SK-N-SH (cell line): ENCODE measurements around the gene MST1. TPM values are rescaled to one million over a fixed set of nuclear protein-coding genes. Genes with fewer than 3 reads are reported as not detected.
A peak's percentile ranks its signal among the peaks of the same experiment; 100 is the strongest.

Source experiments
- CTCF ChIA-PET: fragments of 300-600, 350-600 bp; formaldehyde crosslinking; extraction: SDS; loops from one replicate; lab custom pipeline; 2021; lab: Yijun Ruan, JAX
- POLR2A ChIA-PET: fragments of 350-600 bp; sonication (Branson Sonifier 250); formaldehyde crosslinking; extraction: SDS; loops from one replicate; lab custom pipeline; 2020; ENCODE audit warnings: antibody characterized with exemption, inconsistent platforms; lab: Yijun Ruan, JAX
- DNase-seq: peaks from one replicate; pipeline ENCODE4 v3.0.0; 2012
- H2AFZ ChIP-seq: fragments of 200-600 bp; sonication (generic); 2 replicates; pipeline ENCODE4 v1.8.1; 2016; ENCODE audit warnings: antibody characterized with exemption, mild to moderate bottlenecking, low read depth
- H3F3A ChIP-seq: fragments of 200-600 bp; sonication (generic); replicated peaks from 2 replicates; pipeline ENCODE3; 2016; ENCODE audit warnings: antibody characterized with exemption, mild to moderate bottlenecking; ENCODE audit not compliant: insufficient read depth
- H3K27ac ChIP-seq, 2 experiments: fragments of 200-500 bp in 1 of 2; fragments of 200-600 bp in 1 of 2; sonication (Bioruptor generic) in 1 of 2; sonication (generic), shearing (Covaris generic) in 1 of 2; 2 replicates each; pipeline versions ENCODE4 v1.5.1 to v1.6.1; 2014 to 2016; ENCODE audit warnings: low read depth in 2 of 2, inconsistent platforms in 1 of 2, low read length in 1 of 2, mild to moderate bottlenecking in 1 of 2, mixed read lengths in 1 of 2
- H3K27me3 ChIP-seq: fragments of 200-600 bp; sonication (generic), shearing (Covaris generic); 2 replicates; pipeline ENCODE4 v1.6.1; 2016; ENCODE audit warnings: mixed run types; ENCODE audit not compliant: insufficient read depth
- H3K36me3 ChIP-seq, 2 experiments: fragments of 200-500 bp in 1 of 2; fragments of 200-600 bp in 1 of 2; sonication (Bioruptor generic) in 1 of 2; sonication (generic) in 1 of 2; replicated peaks in 1 of 2; 2 replicates each; pipeline versions ENCODE3 to v1.5.1; 2014 to 2016; ENCODE audit warnings: low read length in 1 of 2, mild to moderate bottlenecking in 1 of 2; ENCODE audit not compliant: insufficient read depth in 2 of 2, control insufficient read depth in 1 of 2
- H3K4me1 ChIP-seq, 2 experiments: fragments of 200-500 bp in 1 of 2; fragments of 200-600 bp in 1 of 2; sonication (Bioruptor generic) in 1 of 2; sonication (generic), shearing (Covaris generic) in 1 of 2; 2 replicates each; pipeline versions ENCODE4 v1.5.1 to v1.6.1; 2014 to 2016; ENCODE audit warnings: low read depth in 1 of 2, low read length in 1 of 2, mixed run types in 1 of 2; ENCODE audit not compliant: insufficient read depth in 2 of 2, control insufficient read depth in 1 of 2
- H3K4me2 ChIP-seq: fragments of 200-600 bp; sonication (generic), shearing (Covaris generic); 2 replicates; pipeline ENCODE4 v1.6.1; 2017; ENCODE audit warnings: mixed run types
- H3K4me3 ChIP-seq, 2 experiments: fragments of 200-500 bp in 1 of 2; fragments of 200-600 bp in 1 of 2; sonication (Bioruptor generic) in 1 of 2; sonication (generic), shearing (Covaris generic) in 1 of 2; 2 replicates each; pipeline versions ENCODE4 v1.5.1 to v1.8.1; 2014 to 2016; ENCODE audit warnings: low read depth in 2 of 2, inconsistent platforms in 1 of 2, low read length in 1 of 2, mild to moderate bottlenecking in 1 of 2, mixed read lengths in 1 of 2, moderate library complexity in 1 of 2
- H3K79me2 ChIP-seq: fragments of 200-600 bp; sonication (generic); 2 replicates; pipeline ENCODE4 v1.8.1; 2017; ENCODE audit warnings: mild to moderate bottlenecking; ENCODE audit not compliant: insufficient read depth
- H3K9ac ChIP-seq: fragments of 200-600 bp; sonication (generic); 2 replicates; pipeline ENCODE4 v1.6.1; 2017; ENCODE audit warnings: mixed run types
- H3K9me2 ChIP-seq: fragments of 200-600 bp; sonication (generic); 2 replicates; pipeline ENCODE4 v1.6.1; 2017; ENCODE audit warnings: mixed run types
- H3K9me3 ChIP-seq: fragments of 200-600 bp; sonication (generic); 2 replicates; pipeline ENCODE4 v1.6.1; 2017; ENCODE audit warnings: mixed run types, mild to moderate bottlenecking, moderate library complexity
- H4K20me1 ChIP-seq: fragments of 200-600 bp; sonication (generic); 2 replicates; pipeline ENCODE4 v1.6.1; 2017; ENCODE audit warnings: mild to moderate bottlenecking, mixed run types; ENCODE audit not compliant: insufficient read depth
- GABPA ChIP-seq: IDR thresholded peaks from 2 replicates; pipeline ENCODE4 v1.4.0; 2012; ENCODE audit warnings: low read depth, mild to moderate bottlenecking
- POLR2AphosphoS5 ChIP-seq: IDR thresholded peaks from 2 replicates; pipeline ENCODE4 v1.6.1; 2012; ENCODE audit warnings: low read depth, low read length
- SMC3 ChIP-seq: IDR thresholded peaks from 2 replicates; pipeline ENCODE4 v1.6.1; 2012; ENCODE audit warnings: low read depth, low read length, improper control_type of control experiment
- WGBS: methylation state at CpG from one replicate; pipeline ENCODE4 v1.1.6; 2017; ENCODE audit warnings: low lambda C conversion rate; 5-methylcytosine and 5-hydroxymethylcytosine counted together
- polyA plus RNA-seq, 3 experiments: library from polyadenylated mRNA; depleted of rRNA; stranded (reverse); fragments of >200 nt; gene quantifications; 2 replicates each; pipeline ENCODE4 v1.2.3, GENCODE V29; 2012
- TF ChIP-seq, protein P1 (sequence below): fragments of 200-600 bp; sonication (generic); IDR thresholded peaks from 2 replicates; pipeline ENCODE4 v1.6.1; 2017; ENCODE audit warnings: antibody characterized with exemption, mild to moderate bottlenecking, moderate library complexity
- TF ChIP-seq, protein P2 (sequence below): fragments of 150-350 bp; IDR thresholded peaks from 2 replicates; pipeline ENCODE4 v1.6.1; 2017; ENCODE audit warnings: antibody characterized with exemption, low read length, low read depth, borderline replicate concordance

The MST1 gene
- polyA plus RNA-seq, 1 of the 3 experiments (the other 2 are of a cell fraction): 35.1 TPM

DNA sequence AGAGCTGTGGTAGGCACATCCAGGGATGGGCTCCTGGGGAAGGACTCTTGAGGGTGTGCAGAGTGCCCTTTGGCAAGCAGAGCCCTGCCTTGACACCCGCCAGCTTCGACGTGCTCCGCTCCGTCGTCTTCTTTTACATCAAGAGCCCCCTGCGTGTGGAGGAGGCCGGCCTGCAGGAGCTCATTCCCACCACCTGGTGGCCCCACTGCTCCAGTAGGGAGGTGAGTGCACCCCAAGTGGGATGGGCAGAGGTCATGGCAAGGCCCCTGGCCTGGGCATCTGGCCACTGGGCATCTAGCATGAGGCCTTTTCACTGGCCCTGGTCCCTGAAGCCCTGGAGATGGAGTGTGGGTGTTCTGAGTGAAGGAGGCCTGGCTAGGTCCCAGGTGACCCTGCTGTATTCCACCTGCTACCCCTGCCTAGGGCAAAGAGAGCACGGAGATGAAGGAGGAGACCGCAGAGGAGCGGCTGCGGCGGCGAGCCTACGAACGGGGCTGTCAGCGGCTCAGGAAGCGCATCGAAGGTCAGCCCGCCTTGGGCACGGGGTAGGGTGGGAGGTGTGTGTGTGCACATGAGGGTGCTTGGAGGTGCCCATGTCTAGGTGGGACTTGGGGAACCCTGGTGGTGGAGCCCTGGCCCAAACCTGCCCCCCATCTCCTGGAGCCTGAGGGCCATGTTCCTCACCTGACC lies 12.3 kb upstream of the MST1 start:
- peaks cover 0 to 44% of the 10 kb centered on the region in 2 experiments for H3K36me3 ChIP-seq
- no peaks in the 10 kb centered on the region for H3K27me3 ChIP-seq
- no peak for TF ChIP-seq POLR2AphosphoS5
- TF ChIP-seq, protein P1, sequence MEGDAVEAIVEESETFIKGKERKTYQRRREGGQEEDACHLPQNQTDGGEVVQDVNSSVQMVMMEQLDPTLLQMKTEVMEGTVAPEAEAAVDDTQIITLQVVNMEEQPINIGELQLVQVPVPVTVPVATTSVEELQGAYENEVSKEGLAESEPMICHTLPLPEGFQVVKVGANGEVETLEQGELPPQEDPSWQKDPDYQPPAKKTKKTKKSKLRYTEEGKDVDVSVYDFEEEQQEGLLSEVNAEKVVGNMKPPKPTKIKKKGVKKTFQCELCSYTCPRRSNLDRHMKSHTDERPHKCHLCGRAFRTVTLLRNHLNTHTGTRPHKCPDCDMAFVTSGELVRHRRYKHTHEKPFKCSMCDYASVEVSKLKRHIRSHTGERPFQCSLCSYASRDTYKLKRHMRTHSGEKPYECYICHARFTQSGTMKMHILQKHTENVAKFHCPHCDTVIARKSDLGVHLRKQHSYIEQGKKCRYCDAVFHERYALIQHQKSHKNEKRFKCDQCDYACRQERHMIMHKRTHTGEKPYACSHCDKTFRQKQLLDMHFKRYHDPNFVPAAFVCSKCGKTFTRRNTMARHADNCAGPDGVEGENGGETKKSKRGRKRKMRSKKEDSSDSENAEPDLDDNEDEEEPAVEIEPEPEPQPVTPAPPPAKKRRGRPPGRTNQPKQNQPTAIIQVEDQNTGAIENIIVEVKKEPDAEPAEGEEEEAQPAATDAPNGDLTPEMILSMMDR: peak; percentile 67
- H3K9me3 ChIP-seq: no peaks in the 10 kb centered on the region
- no peak overlapping the region for H3K27ac ChIP-seq
- H3K9me2 ChIP-seq: no peaks in the 10 kb centered on the region
- no peaks in the 10 kb centered on the region for H3K4me1 ChIP-seq
- peak; percentile 71 for DNase-seq
- 100% methylated on average over 1 of the region's 21 CpGs for WGBS
- ChIA-PET CTCF (interaction anchor here (0.7 to 8.1 kb wide), 18 partner anchors 10 to 400 kb away, joined by 3 to 76 read pairs (median 4); partner anchors contain the start of genes AMIGO3, GMPPB and INKA1), POLR2A (interaction anchor here (0.9 kb wide), 1 partner anchor 17 kb away, joined by 3 read pairs; no protein-coding TSS in a partner anchor)
- no peak overlapping the region for H3K4me2 ChIP-seq
- no peaks in the 10 kb centered on the region for H3K79me2 ChIP-seq
- no peak overlapping the region for H3K9ac ChIP-seq
- no peaks in the 10 kb centered on the region for H3F3A ChIP-seq
- no peaks in the 10 kb centered on the region for H4K20me1 ChIP-seq
- H3K4me3 ChIP-seq: no peak overlapping the region
- H2AFZ ChIP-seq: no peak overlapping the region

DNA sequence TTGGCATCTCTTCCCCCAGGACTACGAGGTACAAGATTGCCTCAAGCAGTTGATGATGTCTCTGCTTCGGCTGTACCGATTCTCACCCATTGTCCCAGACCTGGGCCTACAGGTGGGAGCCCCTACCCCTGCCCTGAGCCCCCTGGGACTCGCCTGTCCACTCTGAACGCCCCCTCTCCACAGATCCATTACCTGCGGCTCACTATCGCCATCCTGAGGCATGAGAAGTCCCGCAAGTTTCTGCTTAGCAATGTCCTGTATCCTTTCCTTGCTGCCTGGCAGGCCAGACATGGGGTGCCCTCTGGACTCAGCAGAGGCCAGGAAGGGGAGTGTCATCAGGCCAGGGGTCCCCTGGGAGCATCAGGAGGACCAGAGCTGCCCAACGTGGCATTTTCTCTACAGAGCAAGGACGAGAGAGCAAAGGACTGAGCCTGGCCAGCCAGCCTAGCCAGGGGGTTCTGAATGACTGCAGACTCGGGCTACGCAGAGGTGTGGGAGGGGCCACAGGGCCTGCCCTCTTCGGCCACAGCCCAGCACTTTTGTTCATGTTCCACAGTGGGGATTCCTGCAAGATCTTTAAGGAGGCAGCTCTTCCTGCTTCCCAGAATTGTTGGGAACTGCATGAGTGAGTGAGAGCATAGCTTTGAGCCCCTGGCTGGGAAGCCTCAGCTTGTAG lies 11.3 kb upstream of the MST1 start:
- no peak overlapping the region for H3K4me3 ChIP-seq
- H3F3A ChIP-seq: no peaks in the 10 kb centered on the region
- ChIA-PET CTCF (interaction anchor here (0.7 to 8.1 kb wide), 15 partner anchors 9 to 401 kb away, joined by 3 to 76 read pairs (median 6); partner anchors contain the start of genes AMIGO3 and GMPPB), POLR2A (interaction anchor here (0.9 kb wide), 1 partner anchor 18 kb away, joined by 3 read pairs; no protein-coding TSS in a partner anchor)
- no peaks in the 10 kb centered on the region for H4K20me1 ChIP-seq
- H3K27ac ChIP-seq: no peak overlapping the region
- no peaks in the 10 kb centered on the region for H3K79me2 ChIP-seq
- H3K4me2 ChIP-seq: no peak overlapping the region
- 73% methylated on average over 13 of the region's 13 CpGs for WGBS
- DNase-seq: no peak
- H3K9me2 ChIP-seq: no peaks in the 10 kb centered on the region
- peaks cover 0 to 38% of the 10 kb centered on the region in 2 experiments for H3K36me3 ChIP-seq
- no peak overlapping the region for H2AFZ ChIP-seq
- H3K4me1 ChIP-seq: no peaks in the 10 kb centered on the region
- TF ChIP-seq SMC3: no peak
- TF ChIP-seq GABPA: no peak
- TF ChIP-seq, protein P1: peak; percentile 34
- TF ChIP-seq, protein P2, sequence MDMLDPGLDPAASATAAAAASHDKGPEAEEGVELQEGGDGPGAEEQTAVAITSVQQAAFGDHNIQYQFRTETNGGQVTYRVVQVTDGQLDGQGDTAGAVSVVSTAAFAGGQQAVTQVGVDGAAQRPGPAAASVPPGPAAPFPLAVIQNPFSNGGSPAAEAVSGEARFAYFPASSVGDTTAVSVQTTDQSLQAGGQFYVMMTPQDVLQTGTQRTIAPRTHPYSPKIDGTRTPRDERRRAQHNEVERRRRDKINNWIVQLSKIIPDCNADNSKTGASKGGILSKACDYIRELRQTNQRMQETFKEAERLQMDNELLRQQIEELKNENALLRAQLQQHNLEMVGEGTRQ: no peak
- H3K27me3 ChIP-seq: no peaks in the 10 kb centered on the region
- H3K9me3 ChIP-seq: no peaks in the 10 kb centered on the region
- H3K9ac ChIP-seq: no peak overlapping the region
